CD4-positive, alpha-beta T cell treated with Interleukin-2 at 100 ng/mL for 4 hours (primary cell): ENCODE data around the gene NHSL2.
"Not testable (repeated sequence)": the region's sequence is repeated elsewhere in the genome, so short reads cannot be mapped to it uniquely, and the experiment has no call there.

Experiments used
- DNase-seq: peaks from one replicate; pipeline ENCODE4 v3.0.0-alpha.2; 2020; ENCODE audit warnings: low spot score

Gene NHSL2

GRCh38 chrX:72131317-72132294, 221.0 kb downstream of the NHSL2 start, which contains the start of gene RTL5:
TSS of gene RTL5 (minus strand) at chrX:72131915.
- DNase-seq = peak; percentile 67

GRCh38 chrX:72132456-72132855, 221.8 kb downstream of the NHSL2 start:
- no peak for DNase-seq

GRCh38 chrX:72133851-72134546, 223.4 kb downstream of the NHSL2 start:
- DNase-seq = no peak

GRCh38 chrX:72137846-72138495, 227.3 kb downstream of the NHSL2 start:
- DNase-seq = no peak

GRCh38 chrX:72139538-72139937, 228.9 kb downstream of the NHSL2 start:
- no peak for DNase-seq

- peak; percentile 4 for DNase-seq
Observed at GRCh38 chrX:72141372-72142004, 230.8 kb downstream of the NHSL2 start.

- DNase-seq = no peak
Observed at GRCh38 chrX:72142094-72142793, 231.6 kb downstream of the NHSL2 start.

GRCh38 chrX:72142794-72143608, 232.4 kb downstream of the NHSL2 start:
- no peak for DNase-seq

- no peak for DNase-seq
Observed at GRCh38 chrX:72143609-72143907, 232.9 kb downstream of the NHSL2 start.

GRCh38 chrX:72145181-72145580, 234.5 kb downstream of the NHSL2 start:
- no peak for DNase-seq

- DNase-seq = no peak
Observed at GRCh38 chrX:72146527-72146926, 235.9 kb downstream of the NHSL2 start.

- no peak for DNase-seq
Observed at GRCh38 chrX:72158773-72159172, 248.1 kb downstream of the NHSL2 start.

- no peak for DNase-seq
Observed at GRCh38 chrX:72159769-72160168, 249.1 kb downstream of the NHSL2 start.

- no peak for DNase-seq
Observed at GRCh38 chrX:72165551-72165950, 254.9 kb downstream of the NHSL2 start.

GRCh38 chrX:72169008-72169728, 258.5 kb downstream of the NHSL2 start:
- DNase-seq = peak; percentile 73

GRCh38 chrX:72176289-72176688, 265.6 kb downstream of the NHSL2 start:
- DNase-seq = not testable (repeated sequence)

- no peak for DNase-seq
Observed at GRCh38 chrX:72176981-72177380, 266.3 kb downstream of the NHSL2 start.

- no peak for DNase-seq
Observed at GRCh38 chrX:72180539-72180938, 269.9 kb downstream of the NHSL2 start.

GRCh38 chrX:72181178-72182125, 270.8 kb downstream of the NHSL2 start, which contains the start of gene PIN4:
TSS of gene PIN4 (plus strand) at chrX:72181757. CDS start at chrX:72181786, 29 bp downstream.
- DNase-seq = peak; percentile 93
